ENCODE results near the gene KCNT2. TPM values are rescaled to one million over a fixed set of nuclear protein-coding genes. Genes with fewer than 3 reads are reported as not detected.
"Not testable (repeated sequence)": the region's sequence is repeated elsewhere in the genome, so short reads cannot be mapped to it uniquely, and the experiment has no call there.

KCNT2 gene
- total and polyA plus RNA-seq, 5 donors from 2014 or later = not detected

DNA sequence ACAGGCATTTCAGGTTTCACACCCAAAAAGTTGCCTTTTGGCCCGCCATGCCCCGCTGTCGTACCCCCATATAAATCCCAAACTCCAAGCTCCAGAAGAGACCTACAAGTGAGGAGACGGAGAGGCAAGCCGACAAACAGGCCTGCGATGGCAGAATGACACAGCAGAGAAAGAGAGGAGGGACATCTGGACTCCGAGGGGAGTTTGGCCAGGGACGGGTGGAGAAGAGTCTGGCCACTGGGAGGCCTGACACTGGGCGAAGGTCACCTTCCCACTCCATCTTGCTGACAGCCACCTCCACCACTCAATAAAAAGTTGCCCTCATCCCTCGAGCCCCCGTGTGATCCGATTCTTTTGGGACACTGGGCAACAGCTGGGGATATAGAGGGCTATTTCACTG lies 41.8 kb upstream of the KCNT2 start:
- Mint-ChIP-seq H3K4me1 (peaks cover 0 to 3% (median 0%) of the 10 kb centered on the region in 4 donors), H3K27me3 (no peaks in the 10 kb centered on the region), H3K27ac (no peak overlapping the region), H3K36me3 (no peaks in the 10 kb centered on the region), H3K9me3 (peaks cover 0 to 4% (median 0%) of the 10 kb centered on the region in 7 donors), H3K4me3 (no peak overlapping the region)
- Histone ChIP-seq H3K4me1 (ENCODE audit: control insufficient read depth, insufficient read depth, low read length, poor library complexity, severe bottlenecking) (no peaks in the 10 kb centered on the region), H3K36me3 (ENCODE audit: control insufficient read depth, insufficient read depth, low read length) (no peaks in the 10 kb centered on the region), H3K27ac (ENCODE audit: insufficient read depth, low read length, poor library complexity, severe bottlenecking) (no peak overlapping the region), H3K4me3 (ENCODE audit: low read depth, low read length) (no peak overlapping the region), H3K27me3 (ENCODE audit: control insufficient read depth, insufficient read depth, low read length) (no peaks in the 10 kb centered on the region), H3K9me3 (ENCODE audit: control insufficient read depth in 2 of 2, low read length in 2 of 2) (no peaks in the 10 kb centered on the region)
- ATAC-seq (ENCODE audit: low read depth in 2 of 2) = no peak
- DNase-seq = no peak

DNA sequence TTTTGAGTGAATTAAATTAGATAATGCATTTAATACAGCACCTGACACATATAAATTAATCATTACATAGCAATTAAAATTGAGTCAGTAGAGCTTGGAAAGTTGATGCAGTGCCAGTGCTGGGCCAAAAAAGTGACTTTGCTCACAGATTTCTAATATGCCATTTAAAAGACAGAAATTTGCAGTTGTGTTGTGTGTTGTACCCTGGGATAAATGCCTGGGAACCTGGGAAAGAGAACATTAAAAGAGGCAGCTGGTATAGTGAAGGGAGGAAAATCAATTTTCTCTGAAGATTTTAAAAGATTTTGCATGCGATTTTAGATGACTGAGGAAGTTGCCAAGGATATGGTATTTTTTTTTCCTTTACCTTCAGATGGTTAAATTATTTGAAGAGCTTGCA lies 32.7 kb upstream of the KCNT2 start:
- no peaks in the 10 kb centered on the region for H3K36me3 Mint-ChIP-seq
- H3K4me1 Mint-ChIP-seq = no peaks in the 10 kb centered on the region
- Histone ChIP-seq H3K4me1 (ENCODE audit: control insufficient read depth, insufficient read depth, low read length, poor library complexity, severe bottlenecking) (no peaks in the 10 kb centered on the region), H3K4me3 (ENCODE audit: low read depth, low read length) (no peak overlapping the region), H3K9me3 (ENCODE audit: control insufficient read depth in 2 of 2, low read length in 2 of 2) (no peaks in the 10 kb centered on the region), H3K27ac (ENCODE audit: insufficient read depth, low read length, poor library complexity, severe bottlenecking) (no peak overlapping the region), H3K27me3 (ENCODE audit: control insufficient read depth, insufficient read depth, low read length) (no peaks in the 10 kb centered on the region), H3K36me3 (ENCODE audit: control insufficient read depth, insufficient read depth, low read length) (no peaks in the 10 kb centered on the region)
- peak overlapping the region in 1 of 3 donors; percentile 38 for H3K27ac Mint-ChIP-seq
- no peak overlapping the region for H3K4me3 Mint-ChIP-seq
- ATAC-seq (ENCODE audit: low read depth in 2 of 2) = no peak
- no peaks in the 10 kb centered on the region for H3K27me3 Mint-ChIP-seq
- H3K9me3 Mint-ChIP-seq = peaks cover 0 to 2% (median 0%) of the 10 kb centered on the region in 7 donors
- no peak for DNase-seq

DNA sequence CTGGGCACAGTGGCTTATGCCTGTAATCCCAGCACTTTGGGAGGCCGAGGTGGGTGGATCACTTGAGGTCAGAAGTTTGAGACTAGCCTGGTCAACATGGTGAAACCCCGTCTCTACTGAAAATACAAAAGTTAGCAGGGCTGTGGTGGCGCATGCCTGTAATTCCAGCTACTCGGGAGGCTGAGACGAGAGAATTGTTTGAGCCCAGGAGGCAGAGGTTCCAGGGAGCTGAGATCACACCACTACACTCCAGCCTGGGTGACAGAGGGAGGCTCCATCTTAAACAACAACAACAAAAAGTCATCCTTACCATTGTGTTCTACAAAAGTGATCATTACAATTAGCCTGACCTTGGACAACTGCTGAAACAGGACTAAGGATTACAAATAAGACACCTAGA lies 31.1 kb upstream of the KCNT2 start:
- not testable (repeated sequence) for H3K27me3 ChIP-seq (ENCODE audit: control insufficient read depth, insufficient read depth, low read length); H3K36me3 ChIP-seq (ENCODE audit: control insufficient read depth, insufficient read depth, low read length); ATAC-seq (ENCODE audit: low read depth in 2 of 2); H3K4me3 ChIP-seq (ENCODE audit: low read depth, low read length); H3K27me3 Mint-ChIP-seq; H3K36me3 Mint-ChIP-seq; H3K4me3 Mint-ChIP-seq; H3K9me3 ChIP-seq (ENCODE audit: control insufficient read depth in 2 of 2, low read length in 2 of 2); H3K27ac ChIP-seq (ENCODE audit: insufficient read depth, low read length, poor library complexity, severe bottlenecking); H3K4me1 Mint-ChIP-seq; H3K9me3 Mint-ChIP-seq; H3K27ac Mint-ChIP-seq; H3K4me1 ChIP-seq (ENCODE audit: control insufficient read depth, insufficient read depth, low read length, poor library complexity, severe bottlenecking); DNase-seq

DNA sequence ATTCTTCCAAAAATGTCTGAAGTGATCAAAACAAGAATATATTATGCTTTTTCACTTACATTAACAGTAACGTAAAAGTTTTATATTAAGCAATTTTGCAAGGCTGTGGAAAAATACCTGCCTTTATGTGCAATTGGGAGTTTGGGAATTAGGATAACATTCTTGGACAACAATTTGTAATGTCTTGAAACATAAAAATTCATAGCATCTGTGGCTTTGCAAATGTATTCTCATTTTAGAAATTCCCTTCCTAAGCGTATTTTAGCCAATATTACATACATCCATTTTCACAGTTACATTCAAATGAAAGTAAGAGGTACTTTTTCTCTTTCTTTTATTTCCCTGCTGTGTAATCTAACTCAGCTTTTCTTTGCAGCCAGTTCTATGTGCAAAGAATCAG lies 30.2 kb upstream of the KCNT2 start:
- no peaks in the 10 kb centered on the region for H3K36me3 Mint-ChIP-seq
- Histone ChIP-seq H3K9me3 (ENCODE audit: control insufficient read depth in 2 of 2, low read length in 2 of 2) (no peaks in the 10 kb centered on the region), H3K27ac (ENCODE audit: insufficient read depth, low read length, poor library complexity, severe bottlenecking) (no peak overlapping the region), H3K36me3 (ENCODE audit: control insufficient read depth, insufficient read depth, low read length) (no peaks in the 10 kb centered on the region), H3K4me3 (ENCODE audit: low read depth, low read length) (no peak overlapping the region), H3K27me3 (ENCODE audit: control insufficient read depth, insufficient read depth, low read length) (no peaks in the 10 kb centered on the region), H3K4me1 (ENCODE audit: control insufficient read depth, insufficient read depth, low read length, poor library complexity, severe bottlenecking) (no peaks in the 10 kb centered on the region)
- H3K4me3 Mint-ChIP-seq = no peak overlapping the region
- no peak overlapping the region for H3K27ac Mint-ChIP-seq
- DNase-seq (no peak), ATAC-seq (ENCODE audit: low read depth in 2 of 2) (no peak)
- peaks cover 0 to 2% (median 0%) of the 10 kb centered on the region in 7 donors for H3K9me3 Mint-ChIP-seq
- no peaks in the 10 kb centered on the region for H3K4me1 Mint-ChIP-seq
- H3K27me3 Mint-ChIP-seq = no peaks in the 10 kb centered on the region

DNA sequence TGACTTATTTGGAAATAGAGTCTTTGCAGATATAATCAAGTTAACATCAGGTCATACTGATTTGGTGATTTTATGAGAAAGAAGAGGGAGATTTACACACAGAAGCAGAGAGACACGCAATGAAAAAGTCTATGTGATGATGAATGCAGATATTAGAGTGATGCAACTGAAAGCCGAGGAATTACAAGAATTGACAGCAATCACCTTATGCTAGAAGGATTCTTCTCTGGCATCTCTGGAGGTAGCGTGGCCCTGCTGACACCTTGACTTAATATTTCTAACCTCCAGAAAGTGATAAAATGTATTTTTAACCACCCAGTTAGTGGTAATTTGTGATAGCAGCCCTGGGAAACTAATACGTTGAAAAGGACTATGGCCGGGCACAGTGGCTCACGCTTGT lies 29.4 kb upstream of the KCNT2 start:
- ATAC-seq (ENCODE audit: low read depth in 2 of 2) (no peak), DNase-seq (no peak)
- no peaks in the 10 kb centered on the region for H3K4me1 ChIP-seq (ENCODE audit: control insufficient read depth, insufficient read depth, low read length, poor library complexity, severe bottlenecking)
- H3K9me3 ChIP-seq (ENCODE audit: control insufficient read depth in 2 of 2, low read length in 2 of 2) = no peaks in the 10 kb centered on the region
- no peaks in the 10 kb centered on the region for H3K27me3 ChIP-seq (ENCODE audit: control insufficient read depth, insufficient read depth, low read length)
- H3K4me3 Mint-ChIP-seq = no peak overlapping the region
- H3K27ac ChIP-seq (ENCODE audit: insufficient read depth, low read length, poor library complexity, severe bottlenecking) = no peak overlapping the region
- no peaks in the 10 kb centered on the region for H3K36me3 ChIP-seq (ENCODE audit: control insufficient read depth, insufficient read depth, low read length)
- H3K27me3 Mint-ChIP-seq = no peaks in the 10 kb centered on the region
- H3K9me3 Mint-ChIP-seq = peaks cover 0 to 2% (median 0%) of the 10 kb centered on the region in 7 donors
- no peak overlapping the region for H3K27ac Mint-ChIP-seq
- H3K4me3 ChIP-seq (ENCODE audit: low read depth, low read length) = no peak overlapping the region
- no peaks in the 10 kb centered on the region for H3K36me3 Mint-ChIP-seq
- no peaks in the 10 kb centered on the region for H3K4me1 Mint-ChIP-seq

DNA sequence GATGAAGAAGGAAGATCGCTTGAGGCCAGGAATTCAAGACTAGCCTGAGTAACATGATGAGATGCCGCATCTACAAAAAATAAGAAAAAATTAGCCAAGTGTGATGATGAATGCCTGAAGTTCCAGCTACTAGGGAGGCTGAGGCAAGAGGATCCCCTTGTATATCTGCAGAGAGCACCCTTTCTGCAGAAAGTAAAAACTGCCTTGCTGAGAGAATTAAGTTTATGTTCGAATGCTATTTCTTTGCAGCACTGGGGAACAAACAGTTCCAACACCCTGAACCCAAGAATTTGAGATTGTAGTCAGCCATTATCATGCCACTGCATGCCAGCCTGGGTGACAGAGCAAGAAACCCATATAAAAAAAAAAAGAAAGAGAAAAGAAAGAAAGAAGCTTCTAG lies 20.6 kb upstream of the KCNT2 start:
- H3K36me3 Mint-ChIP-seq = no peaks in the 10 kb centered on the region
- H3K9me3 Mint-ChIP-seq = peaks cover 0 to 17% (median 4%) of the 10 kb centered on the region in 7 donors
- no peak overlapping the region for H3K27ac Mint-ChIP-seq

DNA sequence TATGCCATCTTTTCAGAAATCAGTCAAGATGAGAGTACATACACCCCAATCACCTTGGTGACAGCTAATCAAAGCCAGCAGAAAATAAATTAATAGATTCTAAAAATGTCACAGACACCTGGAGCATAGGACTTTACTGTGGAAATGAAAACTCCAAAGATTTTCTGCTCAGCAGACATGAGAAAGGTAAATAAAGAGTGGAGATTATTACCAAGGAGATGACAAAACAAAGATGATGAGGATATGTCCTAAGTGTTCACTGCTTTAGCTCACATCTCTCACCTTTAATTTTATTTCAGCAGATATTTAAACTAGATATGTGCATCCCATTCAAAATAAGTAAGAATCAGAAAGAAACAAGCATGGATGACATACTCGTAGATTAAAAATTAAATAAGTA lies 14.8 kb upstream of the KCNT2 start:
- Histone ChIP-seq H3K4me1 (ENCODE audit: control insufficient read depth, insufficient read depth, low read length, poor library complexity, severe bottlenecking) (no peaks in the 10 kb centered on the region), H3K27ac (ENCODE audit: insufficient read depth, low read length, poor library complexity, severe bottlenecking) (no peak overlapping the region), H3K36me3 (ENCODE audit: control insufficient read depth, insufficient read depth, low read length) (no peaks in the 10 kb centered on the region), H3K4me3 (ENCODE audit: low read depth, low read length) (no peak overlapping the region), H3K9me3 (ENCODE audit: control insufficient read depth in 2 of 2, low read length in 2 of 2) (no peaks in the 10 kb centered on the region), H3K27me3 (ENCODE audit: control insufficient read depth, insufficient read depth, low read length) (no peaks in the 10 kb centered on the region)
- no peak overlapping the region for H3K27ac Mint-ChIP-seq
- no peaks in the 10 kb centered on the region for H3K36me3 Mint-ChIP-seq
- DNase-seq (no peak), ATAC-seq (ENCODE audit: low read depth in 2 of 2) (no peak)
- no peaks in the 10 kb centered on the region for H3K27me3 Mint-ChIP-seq
- no peak overlapping the region for H3K4me3 Mint-ChIP-seq
- no peaks in the 10 kb centered on the region for H3K4me1 Mint-ChIP-seq
- peaks cover 0 to 11% (median 1%) of the 10 kb centered on the region in 7 donors for H3K9me3 Mint-ChIP-seq

More for the DNA sequence above, 20.6 kb upstream of the KCNT2 start:
- Mint-ChIP-seq H3K4me1 (no peaks in the 10 kb centered on the region), H3K27me3 (no peaks in the 10 kb centered on the region), H3K4me3 (no peak overlapping the region)
- H3K36me3 ChIP-seq (ENCODE audit: control insufficient read depth, insufficient read depth, low read length) = no peaks in the 10 kb centered on the region
- ATAC-seq (ENCODE audit: low read depth in 2 of 2) (no peak), DNase-seq (no peak)
- H3K4me1 ChIP-seq (ENCODE audit: control insufficient read depth, insufficient read depth, low read length, poor library complexity, severe bottlenecking) = no peaks in the 10 kb centered on the region
- H3K27ac ChIP-seq (ENCODE audit: insufficient read depth, low read length, poor library complexity, severe bottlenecking) = no peak overlapping the region
- no peak overlapping the region for H3K4me3 ChIP-seq (ENCODE audit: low read depth, low read length)
- no peaks in the 10 kb centered on the region for H3K9me3 ChIP-seq (ENCODE audit: control insufficient read depth in 2 of 2, low read length in 2 of 2)
- no peaks in the 10 kb centered on the region for H3K27me3 ChIP-seq (ENCODE audit: control insufficient read depth, insufficient read depth, low read length)

DNA sequence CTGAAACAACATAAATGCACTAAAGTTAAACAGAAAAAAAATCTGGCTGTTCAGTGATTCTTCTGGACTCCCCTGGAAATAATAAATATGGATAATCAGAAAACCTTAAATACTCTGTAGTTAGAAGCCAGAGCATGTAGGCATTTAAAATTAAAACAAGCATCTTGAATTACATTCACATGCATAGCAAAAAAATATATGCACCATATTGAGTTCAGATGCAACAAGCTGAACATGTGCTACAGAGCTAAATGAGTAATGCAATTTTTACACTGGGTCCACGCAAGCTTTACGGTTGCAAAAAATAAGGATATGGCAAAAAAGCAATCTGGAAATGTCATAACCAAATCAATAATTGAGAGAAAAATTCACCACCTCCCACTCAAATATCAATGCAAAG lies 11.5 kb upstream of the KCNT2 start:
- H3K4me3 Mint-ChIP-seq = no peak overlapping the region
- no peak for ATAC-seq (ENCODE audit: low read depth in 2 of 2)
- Histone ChIP-seq H3K36me3 (ENCODE audit: control insufficient read depth, insufficient read depth, low read length) (no peaks in the 10 kb centered on the region), H3K4me3 (ENCODE audit: low read depth, low read length) (no peak overlapping the region), H3K27me3 (ENCODE audit: control insufficient read depth, insufficient read depth, low read length) (no peaks in the 10 kb centered on the region), H3K4me1 (ENCODE audit: control insufficient read depth, insufficient read depth, low read length, poor library complexity, severe bottlenecking) (no peaks in the 10 kb centered on the region), H3K9me3 (ENCODE audit: control insufficient read depth in 2 of 2, low read length in 2 of 2) (no peaks in the 10 kb centered on the region), H3K27ac (ENCODE audit: insufficient read depth, low read length, poor library complexity, severe bottlenecking) (no peak overlapping the region)
- peaks cover 0 to 7% (median 1%) of the 10 kb centered on the region in 7 donors for H3K9me3 Mint-ChIP-seq
- no peaks in the 10 kb centered on the region for H3K36me3 Mint-ChIP-seq
- H3K27me3 Mint-ChIP-seq = no peaks in the 10 kb centered on the region
- no peak for DNase-seq
- no peak overlapping the region for H3K27ac Mint-ChIP-seq
- H3K4me1 Mint-ChIP-seq = no peaks in the 10 kb centered on the region
